MCF 10A (cell line): ENCODE data around the gene SQOR. TPM values are rescaled to one million over a fixed set of nuclear protein-coding genes. Genes with fewer than 3 reads are reported as not detected.
"Not testable (repeated sequence)": the region's sequence is repeated elsewhere in the genome, so short reads cannot be mapped to it uniquely, and the experiment has no call there.

Source experiments
- BruUV-seq: library from RNA; stranded (reverse); fragments of 400-500 nt; replicated peaks from 2 replicates; lab custom pipeline; 2021; lab: Mats Ljungman, UMichigan
- CTCF ChIA-PET: fragments of 300-600 bp; sonication (Branson Sonifier 250); formaldehyde crosslinking; extraction: SDS; loops from one replicate; lab custom pipeline; 2021; ENCODE audit warnings: antibody characterized with exemption, inconsistent platforms; lab: Yijun Ruan, JAX
- POLR2A ChIA-PET: fragments of 300-600, 350-650 bp; sonication (Branson Sonifier 250); formaldehyde crosslinking; extraction: SDS; loops from one replicate; lab custom pipeline; 2020; ENCODE audit warnings: antibody characterized with exemption, inconsistent platforms; lab: Yijun Ruan, JAX
- DNase-seq: peaks from one replicate; pipeline ENCODE4 v3.0.0-alpha.2; 2018; ENCODE audit not compliant: unreplicated experiment
- H3K27ac Mint-ChIP-seq: one replicate; pipeline ENCODE4 v1.8.0; 2022; ENCODE audit warnings: mild to moderate bottlenecking, low read depth, mixed read lengths; ENCODE audit not compliant: unreplicated experiment
- H3K27me3 Mint-ChIP-seq: one replicate; pipeline ENCODE4 v1.8.0; 2022; ENCODE audit warnings: mixed read lengths; ENCODE audit not compliant: insufficient read depth, unreplicated experiment
- H3K36me3 Mint-ChIP-seq: one replicate; pipeline ENCODE4 v1.8.0; 2022; ENCODE audit warnings: mild to moderate bottlenecking, moderate library complexity, mixed read lengths; ENCODE audit not compliant: insufficient read depth, unreplicated experiment
- H3K4me1 Mint-ChIP-seq: one replicate; pipeline ENCODE4 v1.8.0; 2022; ENCODE audit warnings: mixed read lengths; ENCODE audit not compliant: insufficient read depth, unreplicated experiment
- H3K4me3 Mint-ChIP-seq: one replicate; pipeline ENCODE4 v1.8.0; 2022; ENCODE audit warnings: mild to moderate bottlenecking, moderate library complexity, mixed read lengths; ENCODE audit not compliant: unreplicated experiment
- H3K9me3 Mint-ChIP-seq: one replicate; pipeline ENCODE4 v1.8.0; 2022; ENCODE audit warnings: mixed read lengths; ENCODE audit not compliant: unreplicated experiment
- intact Hi-C: fragments of 100-400 bp; cut with micrococcal nuclease; formaldehyde crosslinking; loops from 2 replicates; pipeline ENCODE4 v1.14.1; 2022
- total RNA-seq: library from RNA; stranded (reverse); gene quantifications from 2 replicates; pipeline ENCODE4 v1.2.3, GENCODE V29; 2022
- TF ChIP-seq, protein P1 (sequence below): fragments of 200-600 bp; IDR thresholded peaks from one replicate; pipeline ENCODE4 v1.8.0; 2022; ENCODE audit warnings: antibody characterized with exemption, mild to moderate bottlenecking; ENCODE audit not compliant: unreplicated experiment

SQOR gene
- total RNA-seq, 1 experiment from 2014 or later: 75.0 TPM

DNA sequence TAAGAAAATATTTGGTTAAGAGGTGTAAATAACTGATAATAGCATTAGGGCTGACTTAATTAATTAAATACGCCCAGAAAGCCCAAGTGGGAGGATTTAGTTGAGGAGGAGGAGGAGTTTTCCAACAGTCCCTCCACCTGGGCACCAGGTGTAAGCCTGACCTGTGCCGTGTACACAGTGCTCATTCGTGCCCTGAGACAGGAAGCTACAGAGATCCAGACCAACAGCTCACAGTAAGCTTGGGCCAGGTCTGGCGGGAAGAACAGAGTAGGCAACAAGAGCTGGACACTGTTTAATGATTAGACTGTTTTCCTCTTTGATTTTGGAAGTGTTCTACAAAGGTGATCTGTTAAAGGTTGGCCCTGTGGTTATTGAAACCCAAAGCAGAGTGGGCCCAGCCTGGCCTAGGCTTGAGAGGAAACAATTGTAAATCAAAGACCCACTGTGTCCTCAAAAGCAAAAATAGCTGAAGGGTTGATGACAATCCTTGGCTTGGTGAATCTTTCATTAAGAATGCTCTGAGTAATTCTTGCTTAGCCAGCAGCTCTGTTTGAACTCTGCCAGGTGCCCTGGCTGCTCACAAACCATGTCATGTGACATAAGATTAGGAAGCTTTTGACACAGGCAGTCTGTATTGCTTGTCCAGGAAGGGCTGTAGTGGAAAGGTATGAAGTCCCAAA, 13.8 kb downstream of the SQOR start:
- peaks cover 9% of the 10 kb centered on the region for H3K36me3 Mint-ChIP-seq
- peak overlapping the region; percentile 46 for H3K4me3 Mint-ChIP-seq
- peak overlapping the region; percentile 82 for H3K27ac Mint-ChIP-seq
- TF ChIP-seq, protein P1, sequence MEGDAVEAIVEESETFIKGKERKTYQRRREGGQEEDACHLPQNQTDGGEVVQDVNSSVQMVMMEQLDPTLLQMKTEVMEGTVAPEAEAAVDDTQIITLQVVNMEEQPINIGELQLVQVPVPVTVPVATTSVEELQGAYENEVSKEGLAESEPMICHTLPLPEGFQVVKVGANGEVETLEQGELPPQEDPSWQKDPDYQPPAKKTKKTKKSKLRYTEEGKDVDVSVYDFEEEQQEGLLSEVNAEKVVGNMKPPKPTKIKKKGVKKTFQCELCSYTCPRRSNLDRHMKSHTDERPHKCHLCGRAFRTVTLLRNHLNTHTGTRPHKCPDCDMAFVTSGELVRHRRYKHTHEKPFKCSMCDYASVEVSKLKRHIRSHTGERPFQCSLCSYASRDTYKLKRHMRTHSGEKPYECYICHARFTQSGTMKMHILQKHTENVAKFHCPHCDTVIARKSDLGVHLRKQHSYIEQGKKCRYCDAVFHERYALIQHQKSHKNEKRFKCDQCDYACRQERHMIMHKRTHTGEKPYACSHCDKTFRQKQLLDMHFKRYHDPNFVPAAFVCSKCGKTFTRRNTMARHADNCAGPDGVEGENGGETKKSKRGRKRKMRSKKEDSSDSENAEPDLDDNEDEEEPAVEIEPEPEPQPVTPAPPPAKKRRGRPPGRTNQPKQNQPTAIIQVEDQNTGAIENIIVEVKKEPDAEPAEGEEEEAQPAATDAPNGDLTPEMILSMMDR: no peak
- H3K9me3 Mint-ChIP-seq: no peaks in the 10 kb centered on the region
- intact Hi-C loops: no loop called here
- H3K27me3 Mint-ChIP-seq: no peaks in the 10 kb centered on the region
- peak; percentile 61 for DNase-seq
- no TSS peak for BruUV-seq
- H3K4me1 Mint-ChIP-seq: peaks cover 19% of the 10 kb centered on the region
- CTCF ChIA-PET: interaction anchor here (0.6 to 1.3 kb wide), 5 partner anchors 9 to 541 kb away, joined by 3 to 5 read pairs (median 3); no protein-coding TSS in a partner anchor
- POLR2A ChIA-PET: interaction anchor here (0.6 to 4.6 kb wide), 11 partner anchors 10 to 191 kb away, joined by 3 to 48 read pairs (median 4); partner anchors contain the start of genes BLOC1S6 and SQOR

DNA sequence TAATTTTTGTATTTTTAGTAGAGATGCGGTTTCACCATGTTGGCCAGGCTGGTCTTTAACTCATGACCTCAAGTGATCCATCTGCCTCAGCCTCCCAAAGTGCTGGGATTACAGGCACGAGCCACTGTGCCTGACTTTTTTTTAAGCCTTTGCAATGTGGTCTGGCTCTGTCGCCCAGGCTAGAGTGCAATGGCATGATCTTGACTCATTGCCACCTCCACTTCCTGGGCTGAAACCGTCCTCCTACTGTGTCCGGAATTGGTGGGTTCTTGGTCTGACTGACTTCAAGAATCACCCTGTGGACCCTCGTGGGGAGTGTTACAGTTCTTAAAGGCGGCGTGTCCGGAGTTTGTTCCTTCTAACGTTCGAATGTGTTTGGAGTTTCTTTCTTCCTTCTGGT, 15.2 kb downstream of the SQOR start:
- H3K9me3 Mint-ChIP-seq, POLR2A ChIA-PET, H3K27me3 Mint-ChIP-seq, intact Hi-C loops, BruUV-seq, H3K36me3 Mint-ChIP-seq, H3K27ac Mint-ChIP-seq, DNase-seq, H3K4me3 Mint-ChIP-seq: not testable (repeated sequence)
- peaks cover 24% of the 10 kb centered on the region for H3K4me1 Mint-ChIP-seq
- CTCF ChIA-PET: interaction anchor here (0.6 to 0.8 kb wide), 2 partner anchors 15 to 141 kb away, joined by 3 to 4 read pairs; partner anchors contain the start of gene SQOR

DNA sequence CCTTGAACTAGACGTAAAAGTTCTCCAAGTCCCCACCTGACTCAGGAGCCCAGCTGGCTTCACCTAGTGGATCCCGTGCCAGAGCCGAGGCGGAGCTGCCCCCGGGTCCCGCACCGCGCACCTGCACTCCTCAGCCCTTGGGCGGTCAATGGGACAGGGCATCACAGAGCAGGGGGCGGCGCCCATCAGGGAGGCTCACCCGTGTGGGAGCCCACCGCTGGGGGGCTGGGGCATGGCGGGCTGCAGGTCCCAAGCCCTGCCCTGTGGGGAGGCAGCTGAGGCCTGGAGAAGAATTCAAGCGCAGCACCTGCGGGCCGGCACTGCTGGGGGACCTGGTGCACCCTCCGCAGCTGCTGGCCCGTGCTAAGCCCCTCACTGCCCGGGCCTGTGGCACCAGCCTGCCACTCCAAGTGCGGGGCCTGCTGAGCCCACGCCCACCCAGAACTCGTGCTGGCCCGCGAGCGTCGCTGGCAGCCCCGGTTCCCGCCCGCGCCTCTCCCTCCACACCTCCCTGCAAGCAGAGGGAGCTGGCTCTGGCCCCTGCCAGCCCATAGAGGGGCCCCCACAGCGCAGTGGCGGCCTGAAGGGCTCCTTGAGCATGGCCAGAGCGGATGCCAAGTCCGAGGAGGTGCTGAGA, 16.2 kb downstream of the SQOR start:
- TF ChIP-seq, protein P1: no peak
- CTCF ChIA-PET: interaction anchor here (0.7 to 1.2 kb wide), 3 partner anchors 9 to 16 kb away, joined by 3 to 4 read pairs (median 3); partner anchors contain the start of gene SQOR
- BruUV-seq: no TSS peak
- no peak for DNase-seq
- POLR2A ChIA-PET: interaction anchor here (0.6 kb wide), 1 partner anchor 25 kb away, joined by 3 read pairs; no protein-coding TSS in a partner anchor
- Mint-ChIP-seq H3K4me3 (no peak overlapping the region), H3K27me3 (no peaks in the 10 kb centered on the region), H3K4me1 (peaks cover 16% of the 10 kb centered on the region), H3K36me3 (peaks cover 9% of the 10 kb centered on the region), H3K27ac (no peak overlapping the region), H3K9me3 (no peaks in the 10 kb centered on the region)
- intact Hi-C loops: no loop called here

DNA sequence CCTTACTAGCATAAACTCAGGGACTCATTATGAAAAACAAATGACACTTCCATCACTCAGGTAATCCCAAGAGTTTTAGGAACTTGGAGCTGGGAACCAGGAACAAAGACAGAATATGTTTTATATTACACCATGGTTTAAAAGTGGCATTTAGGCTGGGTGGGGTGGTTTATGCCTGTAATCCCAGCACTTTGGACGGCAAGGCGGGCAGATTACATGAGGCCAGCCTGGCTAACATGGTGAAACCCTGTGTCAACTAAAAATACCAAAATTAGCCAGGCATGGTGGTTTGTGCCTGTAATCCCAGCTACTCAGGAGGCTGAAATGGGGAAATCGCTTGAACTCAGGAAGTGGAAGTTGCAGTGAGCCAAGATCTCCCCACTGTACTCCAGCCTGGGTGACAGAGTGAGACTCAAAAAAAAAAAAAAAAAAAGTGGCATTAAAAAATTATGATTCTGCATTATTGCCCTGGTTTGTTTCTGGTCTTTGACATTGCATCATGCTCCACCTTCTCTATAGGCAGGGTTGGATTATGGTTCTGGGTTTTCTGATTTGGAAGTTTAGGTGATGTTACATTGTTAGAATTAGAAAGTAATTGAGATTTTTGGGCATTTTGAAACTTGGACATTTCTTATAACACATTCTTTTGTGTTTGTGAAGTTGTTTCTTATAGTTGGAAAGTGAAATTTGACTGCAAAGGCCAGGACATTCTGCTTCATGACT, 19.0 kb downstream of the SQOR start:
- no TSS peak for BruUV-seq
- ChIA-PET CTCF (interaction anchor here (0.9 to 1.0 kb wide), 2 partner anchors 51 to 224 kb away, joined by 7 to 10 read pairs; no protein-coding TSS in a partner anchor), POLR2A (interaction anchor here (0.7 to 2.3 kb wide), 4 partner anchors 8 to 20 kb away, joined by 3 to 11 read pairs (median 3); no protein-coding TSS in a partner anchor)
- Mint-ChIP-seq H3K4me3 (no peak overlapping the region), H3K36me3 (peaks cover 9% of the 10 kb centered on the region), H3K27ac (peak overlapping the region; percentile 1), H3K9me3 (no peaks in the 10 kb centered on the region), H3K4me1 (peaks cover 11% of the 10 kb centered on the region), H3K27me3 (no peaks in the 10 kb centered on the region)
- intact Hi-C loops: no loop called here
- TF ChIP-seq, protein P1: no peak
- DNase-seq: no peak
